Small intestine (tissue), 7 donors: Measurements from ENCODE around the gene GPD2. TPM values are rescaled to one million over a fixed set of nuclear protein-coding genes. Genes with fewer than 3 reads are reported as not detected.
"Not testable (repeated sequence)": the region's sequence is repeated elsewhere in the genome, so short reads cannot be mapped to it uniquely, and the experiment has no call there.

Source experiments
- DNase-seq, 2 donors: peaks; one replicate each; pipeline versions ENCODE4 v3.0.0 to v3.0.0-alpha.2; 2013
- FAIRE-seq: peaks from 2 replicates; lab custom pipeline; 2012; peaks lifted over from hg19 to GRCh38; lab: Jason Lieb, UNC
- H3K27ac ChIP-seq, 3 donors: one replicate each; pipeline ENCODE4 v1.5.1; 2013; ENCODE audit warnings: low read length in 2 of 3, mild to moderate bottlenecking in 2 of 3, control low read depth in 1 of 3, inconsistent platforms in 1 of 3, low read depth in 1 of 3, moderate library complexity in 1 of 3
- H3K27me3 ChIP-seq, 3 donors: one replicate each; pipeline ENCODE4 v1.6.1; 2013; ENCODE audit warnings: low read length in 3 of 3, inconsistent platforms in 1 of 3; ENCODE audit not compliant: control insufficient read depth in 3 of 3, insufficient read depth in 3 of 3
- H3K36me3 ChIP-seq, 3 donors: one replicate each; pipeline ENCODE4 v1.6.1; 2013; ENCODE audit warnings: low read length in 3 of 3, inconsistent platforms in 1 of 3, low read depth in 1 of 3, mild to moderate bottlenecking in 1 of 3, moderate library complexity in 1 of 3; ENCODE audit not compliant: control insufficient read depth in 3 of 3, insufficient read depth in 2 of 3
- H3K4me1 ChIP-seq, 3 donors: one replicate each; pipeline ENCODE4 v1.6.1; 2013; ENCODE audit warnings: low read length in 2 of 3, inconsistent platforms in 1 of 3, low read depth in 1 of 3, mild to moderate bottlenecking in 1 of 3, moderate library complexity in 1 of 3; ENCODE audit not compliant: control insufficient read depth in 3 of 3, insufficient read depth in 2 of 3
- H3K4me3 ChIP-seq, 3 donors: one replicate each; pipeline ENCODE4 v1.5.1; 2013; ENCODE audit warnings: low read length in 3 of 3, control low read depth in 1 of 3, inconsistent platforms in 1 of 3, low read depth in 1 of 3, mild to moderate bottlenecking in 1 of 3, moderate library complexity in 1 of 3
- H3K9me3 ChIP-seq, 2 donors: one replicate each; pipeline ENCODE4 v1.6.1; 2013; ENCODE audit warnings: low read depth in 1 of 2, low read length in 1 of 2; ENCODE audit not compliant: control insufficient read depth in 2 of 2, insufficient read depth in 1 of 2
- WGBS, 3 donors: extraction: QIAGEN DNeasy Blood & Tissue Kit; methylation state at CpG; one replicate each; pipeline ENCODE4 v1.1.7; 2013; 5-methylcytosine and 5-hydroxymethylcytosine counted together
- polyA plus RNA-seq, 4 donors: library from polyadenylated mRNA; stranded (reverse) in 3 of 4; unstranded in 1 of 4; fragments of 200-250 nt in 3 of 4; fragments of 120-200 nt in 1 of 4; gene quantifications; one replicate each; pipeline versions ENCODE4 v1.2.1 to v1.2.3, GENCODE V29; 2013
- donor health status: healthy with polysubstance abuse.
- donor health status: control.
- donor health status: control.
- donor health status: Bipolar disorder and iron deficiency.
- donor health status: healthy.

The GPD2 gene
- polyA plus RNA-seq, 4 donors, result 10.5 to 35.2 (median 13.7) TPM

GRCh38 chr2:156598563-156598962, 162.4 kb downstream of the GPD2 start:
- no peaks in the 10 kb centered on the region for H3K36me3 ChIP-seq
- H3K4me1 ChIP-seq, result no peaks in the 10 kb centered on the region
- no peak overlapping the region for H3K4me3 ChIP-seq
- FAIRE-seq (no peak), DNase-seq (no peak)
- no peaks in the 10 kb centered on the region for H3K27me3 ChIP-seq
- H3K27ac ChIP-seq, result no peak overlapping the region
- 50 to 62% (median 62%) methylated on average over 1 of the region's 1 CpG for WGBS, 3 donors
- H3K9me3 ChIP-seq, result no peaks in the 10 kb centered on the region

- no peak for FAIRE-seq
- 90 to 95% (median 91%) methylated on average over 3 of the region's 3 CpGs for WGBS, 3 donors
These were observed 164.0 kb downstream of the GPD2 start for GRCh38 chr2:156600196-156600595.

GRCh38 chr2:156601855-156602551, 165.8 kb downstream of the GPD2 start:
- FAIRE-seq, result no peak

More at GRCh38 chr2:156600196-156600595, 164.0 kb downstream of the GPD2 start:
- Histone ChIP-seq H3K27ac (no peak overlapping the region), H3K4me3 (no peak overlapping the region), H3K4me1 (no peaks in the 10 kb centered on the region), H3K27me3 (no peaks in the 10 kb centered on the region), H3K9me3 (no peaks in the 10 kb centered on the region), H3K36me3 (no peaks in the 10 kb centered on the region)
- no peak for DNase-seq

DNA sequence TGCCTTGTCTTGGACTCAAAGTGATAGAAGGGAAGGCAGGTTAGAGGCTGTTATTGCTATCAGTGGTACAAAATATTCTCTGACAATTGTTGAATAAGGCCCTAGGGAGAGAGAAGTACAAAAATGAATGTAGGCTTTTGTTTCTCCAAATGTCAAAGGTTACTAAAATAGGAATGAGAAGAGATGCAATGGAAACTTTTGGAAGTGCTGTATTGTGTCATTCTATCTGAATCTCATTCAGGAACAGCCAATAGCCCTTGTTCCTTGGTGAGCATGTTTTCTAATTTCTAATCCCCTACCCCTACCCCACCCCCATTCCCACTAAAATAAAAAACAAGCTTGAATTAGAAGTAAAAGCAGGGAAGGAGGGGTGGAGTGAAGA, 166.4 kb downstream of the GPD2 start:
- Histone ChIP-seq H3K4me3 (no peak overlapping the region), H3K27me3 (no peaks in the 10 kb centered on the region), H3K4me1 (no peaks in the 10 kb centered on the region), H3K27ac (no peak overlapping the region), H3K9me3 (no peaks in the 10 kb centered on the region), H3K36me3 (no peaks in the 10 kb centered on the region)
- DNase-seq, result no peak
- FAIRE-seq, result no peak

More at GRCh38 chr2:156601855-156602551, 165.8 kb downstream of the GPD2 start:
- Histone ChIP-seq H3K36me3 (no peaks in the 10 kb centered on the region), H3K9me3 (no peaks in the 10 kb centered on the region), H3K4me3 (no peak overlapping the region), H3K4me1 (no peaks in the 10 kb centered on the region), H3K27ac (no peak overlapping the region), H3K27me3 (no peaks in the 10 kb centered on the region)
- no peak for DNase-seq
- 84% methylated on average over 6 of the region's 6 CpGs for WGBS, 3 donors

- DNase-seq, result peak; percentile 3 to 8
- no peak overlapping the region for H3K27ac ChIP-seq
- no peaks in the 10 kb centered on the region for H3K9me3 ChIP-seq
- H3K4me3 ChIP-seq, result no peak overlapping the region
- FAIRE-seq, result no peak
- WGBS, 3 donors, result 29 to 53% (median 42%) methylated on average over 2 of the region's 2 CpGs
- no peaks in the 10 kb centered on the region for H3K27me3 ChIP-seq
- no peaks in the 10 kb centered on the region for H3K4me1 ChIP-seq
- H3K36me3 ChIP-seq, result no peaks in the 10 kb centered on the region
These were observed 179.7 kb downstream of the GPD2 start for GRCh38 chr2:156615836-156616322.

- not testable (repeated sequence) for DNase-seq, FAIRE-seq
These were observed 181.9 kb downstream of the GPD2 start for GRCh38 chr2:156618071-156618470.

GRCh38 chr2:156619021-156619539, 182.9 kb downstream of the GPD2 start:
- no peak for DNase-seq
- no peak overlapping the region for H3K4me3 ChIP-seq
- H3K36me3 ChIP-seq, result no peaks in the 10 kb centered on the region
- H3K9me3 ChIP-seq, result peaks cover 0 to 6% of the 10 kb centered on the region in 2 donors
- no peak for FAIRE-seq
- H3K27me3 ChIP-seq, result no peaks in the 10 kb centered on the region
- H3K27ac ChIP-seq, result no peak overlapping the region
- H3K4me1 ChIP-seq, result peaks cover 0 to 4% (median 0%) of the 10 kb centered on the region in 3 donors
- WGBS, 3 donors, result 86 to 89% (median 88%) methylated on average over 2 of the region's 2 CpGs

More at GRCh38 chr2:156618071-156618470, 181.9 kb downstream of the GPD2 start:
- not testable (repeated sequence) for H3K27me3 ChIP-seq, H3K4me3 ChIP-seq, H3K27ac ChIP-seq, H3K9me3 ChIP-seq, H3K36me3 ChIP-seq, H3K4me1 ChIP-seq
- 95 to 97% (median 96%) methylated on average over 18 to 33 of the region's 33 CpGs for WGBS, 3 donors

GRCh38 chr2:156622491-156622890, 186.3 kb downstream of the GPD2 start:
- peaks cover 0 to 6% (median 0%) of the 10 kb centered on the region in 3 donors for H3K4me1 ChIP-seq
- 87 to 90% (median 88%) methylated on average over 1 of the region's 1 CpG for WGBS, 3 donors
- H3K9me3 ChIP-seq, result peaks cover 0 to 9% of the 10 kb centered on the region in 2 donors
- H3K4me3 ChIP-seq, result no peak overlapping the region
- no peaks in the 10 kb centered on the region for H3K36me3 ChIP-seq
- DNase-seq (no peak), FAIRE-seq (no peak)
- H3K27ac ChIP-seq, result no peak overlapping the region
- no peaks in the 10 kb centered on the region for H3K27me3 ChIP-seq
